GM21723 (cell line): ENCODE data around the gene SLC5A9.
A peak's percentile ranks its signal among the peaks of the same experiment; 100 is the strongest.
"Not testable (repeated sequence)": the region's sequence is repeated elsewhere in the genome, so short reads cannot be mapped to it uniquely, and the experiment has no call there.

Experiments
- ATAC-seq: cut with Tn5 transposase; IDR thresholded peaks from one replicate; pipeline ENCODE4 v1.9.1; 2021; ENCODE audit warnings: mild to moderate bottlenecking, moderate library complexity; ENCODE audit not compliant: unreplicated experiment

Gene SLC5A9

DNA sequence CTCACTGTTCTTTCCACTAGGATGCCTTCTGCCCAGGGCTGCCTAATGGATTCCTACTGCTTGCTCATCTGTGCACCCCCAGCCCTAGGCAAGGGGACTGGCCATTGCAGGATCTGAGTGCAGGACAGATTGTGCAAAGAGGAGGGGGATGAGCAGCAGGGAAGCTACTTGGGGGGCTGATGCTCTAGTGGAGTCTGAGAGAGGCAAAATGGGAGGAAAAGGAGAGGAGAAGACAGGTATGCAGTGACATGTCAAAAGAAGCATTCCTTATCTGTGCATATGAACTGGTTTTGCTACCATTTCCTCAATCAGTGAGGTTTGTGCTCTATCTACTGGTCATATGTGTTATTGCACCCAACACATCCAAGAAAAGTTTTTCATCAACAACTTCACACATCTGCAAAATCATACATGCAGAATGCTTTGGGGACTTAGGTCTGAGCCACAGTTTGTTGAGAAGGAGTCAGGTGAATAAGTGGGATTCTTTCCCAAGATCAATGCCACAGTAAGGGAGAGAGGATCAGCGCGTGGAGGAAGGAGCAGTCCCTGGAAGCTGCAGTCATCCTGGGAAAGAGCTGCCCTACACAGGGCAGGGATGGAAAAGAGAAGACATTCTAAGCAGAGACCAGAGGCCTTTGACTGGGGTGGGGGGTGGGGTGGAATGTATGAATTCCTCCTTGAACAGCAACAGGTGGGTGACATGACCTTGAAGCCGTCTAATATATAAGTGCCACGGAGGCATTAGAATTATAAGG, 14.4 kb downstream of the SLC5A9 start:
- peak; percentile 83 for ATAC-seq

- no peak for ATAC-seq
Measured at GRCh38 chr1:48242141-48242736, 19.7 kb downstream of the SLC5A9 start.

DNA sequence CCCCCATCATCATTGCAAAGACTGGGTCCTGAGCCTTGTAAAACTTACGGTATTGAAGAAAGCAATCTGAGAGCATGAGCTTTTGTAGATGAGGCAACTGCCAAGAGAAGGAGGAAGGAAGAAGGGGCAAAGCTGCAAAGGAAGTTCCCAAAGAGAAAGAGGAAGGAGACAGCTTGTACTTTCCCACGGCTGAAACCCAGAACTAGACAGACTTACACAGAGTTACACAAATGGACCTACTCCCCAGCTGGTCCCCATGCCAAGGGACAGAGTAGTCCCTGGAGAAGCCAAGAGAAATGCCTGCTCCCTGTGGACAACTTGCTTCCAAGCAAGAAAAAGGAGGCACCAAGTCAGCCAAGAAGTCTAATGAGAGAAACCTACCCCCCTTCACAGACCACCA, 22.6 kb downstream of the SLC5A9 start:
- no peak for ATAC-seq

DNA sequence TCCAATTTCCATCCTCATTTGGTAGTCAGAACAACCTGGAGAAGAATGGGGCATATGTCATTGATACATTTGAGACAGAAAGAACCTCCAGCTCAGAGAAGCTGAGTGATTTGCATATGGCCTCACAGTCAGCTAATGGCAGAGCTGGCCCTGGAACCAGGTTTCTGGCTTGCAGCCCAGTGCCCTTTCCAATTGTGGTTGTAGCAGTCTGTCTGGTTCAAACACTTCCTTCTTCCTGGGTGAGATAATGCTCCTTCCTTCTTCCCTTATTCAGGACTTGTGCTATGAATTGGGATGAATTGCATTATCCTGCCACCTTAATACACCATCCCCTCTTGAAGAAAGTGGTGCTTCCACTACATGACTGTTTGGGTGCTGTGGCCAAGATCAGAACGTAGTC, 24.2 kb downstream of the SLC5A9 start:
- no peak for ATAC-seq

DNA sequence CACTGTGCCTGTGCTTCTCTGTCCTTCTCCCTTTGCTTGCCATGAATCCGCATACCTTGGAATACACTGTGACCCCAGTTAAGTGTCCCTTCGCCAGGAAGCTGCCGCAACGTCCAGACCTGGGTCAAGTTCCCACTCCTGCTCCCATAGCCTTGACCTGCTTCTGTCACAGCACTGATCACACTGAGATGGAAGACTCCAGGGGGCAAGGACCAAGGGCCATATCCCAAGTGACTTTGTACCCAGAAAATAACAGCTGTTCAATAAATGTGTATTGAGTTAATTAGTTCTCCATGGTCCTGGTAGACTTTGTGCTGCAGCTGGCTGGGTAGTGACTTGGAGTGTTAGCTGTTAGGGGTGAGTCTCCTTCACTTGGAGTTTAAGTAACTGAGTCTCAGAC, 25.8 kb downstream of the SLC5A9 start:
- ATAC-seq = no peak

DNA sequence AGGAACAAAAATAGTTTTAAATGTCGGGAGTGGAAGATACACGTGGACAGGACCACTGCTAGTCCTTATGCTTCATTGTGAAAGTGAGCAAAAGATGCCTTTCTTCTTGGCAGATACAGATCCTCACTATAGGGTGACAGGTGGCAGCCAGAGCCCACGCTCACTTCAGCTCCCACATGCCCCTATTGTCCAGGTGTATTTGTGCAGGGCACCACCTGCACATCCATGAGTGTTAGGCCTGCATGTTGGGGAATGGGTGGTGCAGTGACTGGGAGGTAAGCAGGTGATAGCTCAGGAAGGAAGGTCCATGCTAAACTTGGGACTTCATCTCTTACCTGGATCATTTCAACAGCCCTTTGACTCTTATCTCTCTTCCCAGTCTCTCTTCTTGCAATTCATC, 27.4 kb downstream of the SLC5A9 start:
- no peak for ATAC-seq

- no peak for ATAC-seq
Measured at GRCh38 chr1:48250572-48250971, 28.1 kb downstream of the SLC5A9 start.

GRCh38 chr1:48251323-48251722, 28.8 kb downstream of the SLC5A9 start:
- ATAC-seq = no peak

DNA sequence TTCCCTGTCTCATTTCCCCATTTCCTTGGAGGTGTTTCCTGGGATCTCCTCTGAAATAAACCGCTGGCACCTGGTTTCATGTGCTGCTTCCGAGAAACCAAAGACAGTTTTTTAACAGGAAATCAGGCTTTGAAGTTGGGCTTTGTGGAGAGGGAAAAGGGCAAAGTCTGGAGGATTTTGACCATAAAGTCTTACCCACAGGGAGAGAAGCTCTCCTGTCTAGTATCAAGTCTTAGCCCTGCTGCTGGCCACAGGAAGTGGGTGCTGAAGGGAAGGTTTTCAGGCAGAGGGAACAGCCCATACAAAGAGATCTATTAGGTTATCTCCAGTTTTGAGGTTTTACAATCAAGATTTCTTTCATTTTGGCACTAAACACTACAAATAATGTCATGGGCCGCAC, 29.3 kb downstream of the SLC5A9 start:
- ATAC-seq = no peak

GRCh38 chr1:48254254-48254653, 31.7 kb downstream of the SLC5A9 start:
- no peak for ATAC-seq

- no peak for ATAC-seq
Measured at GRCh38 chr1:48258106-48258505, 35.6 kb downstream of the SLC5A9 start.

DNA sequence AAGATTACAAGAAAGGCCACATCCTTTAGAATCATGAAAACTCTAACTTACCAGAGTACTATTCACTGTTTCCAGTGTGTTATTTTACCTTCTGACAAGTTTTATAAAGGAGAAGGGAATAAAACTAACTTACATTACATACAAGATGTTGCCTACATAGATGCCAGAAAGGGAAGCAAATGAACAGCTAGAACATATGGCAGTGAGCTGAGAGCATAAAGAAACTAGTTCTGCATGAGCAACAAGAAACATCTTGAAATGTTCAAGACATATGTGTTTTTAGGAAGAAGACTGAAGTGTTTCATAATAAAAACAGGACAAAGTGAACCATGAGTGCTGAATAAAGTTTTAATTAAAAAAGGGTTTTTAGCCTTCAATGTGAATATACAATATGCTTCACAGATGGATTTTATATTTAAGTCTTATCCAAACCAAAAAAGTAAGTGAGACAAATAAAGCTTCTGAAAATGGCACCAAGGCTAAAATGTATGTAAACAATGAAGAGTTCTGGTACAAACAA, 39.4 kb downstream of the SLC5A9 start:
- ATAC-seq = no peak

DNA sequence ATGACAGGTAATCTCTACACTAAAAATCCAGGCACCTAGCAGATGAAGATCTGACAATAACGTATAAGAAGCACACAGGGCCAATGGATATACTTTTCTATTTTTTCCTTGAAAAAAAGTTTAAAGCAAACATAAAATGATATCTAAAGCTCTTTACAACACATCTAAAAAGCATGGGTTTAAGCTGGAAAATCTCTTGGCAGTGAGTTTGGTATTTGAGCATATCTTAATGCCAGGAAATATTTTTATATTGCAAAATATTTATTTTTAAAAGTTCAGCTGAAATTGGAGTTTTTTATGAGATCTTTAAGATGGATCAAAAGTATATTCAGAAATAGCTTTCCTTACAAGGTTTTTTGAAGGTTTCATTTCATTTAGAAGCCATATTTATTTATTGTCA, 40.5 kb downstream of the SLC5A9 start:
- ATAC-seq = no peak

- no peak for ATAC-seq
Measured at GRCh38 chr1:48266576-48266975, 44.1 kb downstream of the SLC5A9 start.

DNA sequence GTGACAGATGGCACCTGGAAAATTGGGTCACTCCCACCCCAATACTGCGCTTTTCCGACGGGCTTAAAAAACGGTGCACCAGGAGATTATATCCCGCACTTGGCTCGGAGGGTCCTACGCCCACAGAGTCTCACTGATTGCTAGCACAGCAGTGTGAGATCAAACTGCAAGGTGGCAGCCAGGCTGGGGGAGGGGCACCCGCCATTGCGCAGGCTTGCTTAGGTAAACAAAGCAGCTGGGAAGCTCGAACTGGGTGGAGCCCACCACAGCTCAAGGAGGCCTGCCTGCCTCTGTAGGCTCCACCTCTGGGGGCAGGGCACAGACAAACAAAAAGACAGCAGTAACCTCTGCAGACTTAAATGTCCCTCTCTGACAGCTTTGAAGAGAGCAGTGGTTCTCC, 54.9 kb downstream of the SLC5A9 start:
- not testable (repeated sequence) for ATAC-seq

- ATAC-seq = not testable (repeated sequence)
Measured at GRCh38 chr1:48282329-48282728, 59.8 kb downstream of the SLC5A9 start.

GRCh38 chr1:48284696-48285420, 62.3 kb downstream of the SLC5A9 start:
- ATAC-seq = not testable (repeated sequence)

DNA sequence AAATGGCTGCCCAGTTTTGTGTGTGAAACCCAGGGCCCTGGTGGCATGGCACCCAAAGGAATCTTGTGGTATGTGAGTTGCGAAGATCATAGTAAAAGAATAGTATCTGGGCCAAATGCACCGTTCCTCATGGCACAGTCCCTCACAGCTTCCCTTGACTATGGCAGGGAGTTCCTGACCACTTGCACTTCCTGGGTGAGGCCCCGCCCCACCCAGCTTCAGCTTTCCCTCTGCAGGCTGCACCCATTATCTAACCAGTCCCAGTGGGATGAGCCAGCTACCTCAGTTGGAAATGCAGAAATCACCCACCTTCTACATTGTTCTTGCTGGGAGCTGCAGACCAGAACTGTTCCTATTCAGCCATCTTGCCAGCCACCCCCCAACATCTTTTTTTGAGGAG, 63.0 kb downstream of the SLC5A9 start:
- no peak for ATAC-seq

- no peak for ATAC-seq
Measured at GRCh38 chr1:48291421-48291820, 68.9 kb downstream of the SLC5A9 start.

- ATAC-seq = no peak
Measured at GRCh38 chr1:48292706-48293105, 70.2 kb downstream of the SLC5A9 start.

DNA sequence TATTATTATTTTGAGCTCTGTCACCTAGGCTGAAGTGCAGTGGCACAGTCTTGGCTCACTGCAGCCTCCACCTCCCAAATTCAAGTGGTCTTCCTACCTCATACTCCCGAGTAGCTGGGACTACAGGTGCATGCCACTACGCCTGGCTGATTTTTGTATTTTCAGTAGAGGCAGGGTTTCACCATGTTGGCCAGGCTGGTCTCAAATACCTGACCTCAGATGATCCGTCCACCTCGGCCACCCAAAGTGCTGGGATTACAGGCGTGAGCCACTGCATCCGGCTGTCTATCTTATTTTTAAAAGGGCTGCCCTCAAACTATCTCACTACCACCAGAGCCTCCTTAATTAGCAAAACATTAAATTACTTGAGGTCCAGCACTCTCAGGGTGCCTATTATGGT, 71.6 kb downstream of the SLC5A9 start:
- ATAC-seq = not testable (repeated sequence)

GRCh38 chr1:48294656-48295055, 72.1 kb downstream of the SLC5A9 start:
- ATAC-seq = no peak
